Tibial artery (tissue), 4 donors: ENCODE results near the gene BAIAP2.

Experiments
- DNase-seq, 2 donors: peaks; one replicate each; pipeline ENCODE4 v3.0.0-alpha.2; 2019
- H3K27ac ChIP-seq, 2 donors: fragments of 200-600 bp; sonication (generic) in 1 of 2; 1 replicate in 1 of 2; 2 replicates in 1 of 2; pipeline ENCODE4 v1.5.1; 2018 to 2019; ENCODE audit warnings: mild to moderate bottlenecking in 1 of 2
- H3K27me3 ChIP-seq, 2 donors: fragments of 200-600 bp; sonication (generic) in 1 of 2; one replicate each; pipeline versions ENCODE4 v1.5.1 to v1.6.0; 2016 to 2019
- H3K36me3 ChIP-seq, 3 donors: fragments of 200-600 bp; sonication (generic) in 2 of 3; one replicate each; pipeline ENCODE4 v1.5.1; 2016 to 2019; ENCODE audit warnings: mild to moderate bottlenecking in 2 of 3
- H3K4me1 ChIP-seq, 4 donors: fragments of 200-600 bp; sonication (generic) in 2 of 4; 1 replicate in 3 of 4; 2 replicates in 1 of 4; pipeline ENCODE4 v1.5.1; 2016 to 2019
- H3K4me3 ChIP-seq, 2 donors: fragments of 200-600 bp; sonication (generic) in 1 of 2; 1 replicate in 1 of 2; 2 replicates in 1 of 2; pipeline ENCODE4 v1.5.1; 2018 to 2019; ENCODE audit warnings: mild to moderate bottlenecking in 2 of 2
- H3K9me3 ChIP-seq, 3 donors: fragments of 200-600 bp; sonication (generic) in 1 of 3; one replicate each; pipeline ENCODE4 v1.5.1; 2016 to 2019
- intact Hi-C: fragments of 100-400 bp; cut with DNase I; formaldehyde crosslinking; loops from one replicate; pipeline ENCODE4 v1.15.0; 2023; ENCODE audit warnings: low total_unique reads
- TF ChIP-seq, protein P1 (sequence below), 2 experiments: fragments of 200-600 bp in 1 of 2; fragments of 450-650 bp in 1 of 2; IDR thresholded peaks; one replicate each; pipeline ENCODE4 v1.5.1; 2017 to 2019; ENCODE audit warnings: antibody characterized with exemption in 2 of 2, mild to moderate bottlenecking in 1 of 2, moderate library complexity in 1 of 2

BAIAP2 gene

DNA sequence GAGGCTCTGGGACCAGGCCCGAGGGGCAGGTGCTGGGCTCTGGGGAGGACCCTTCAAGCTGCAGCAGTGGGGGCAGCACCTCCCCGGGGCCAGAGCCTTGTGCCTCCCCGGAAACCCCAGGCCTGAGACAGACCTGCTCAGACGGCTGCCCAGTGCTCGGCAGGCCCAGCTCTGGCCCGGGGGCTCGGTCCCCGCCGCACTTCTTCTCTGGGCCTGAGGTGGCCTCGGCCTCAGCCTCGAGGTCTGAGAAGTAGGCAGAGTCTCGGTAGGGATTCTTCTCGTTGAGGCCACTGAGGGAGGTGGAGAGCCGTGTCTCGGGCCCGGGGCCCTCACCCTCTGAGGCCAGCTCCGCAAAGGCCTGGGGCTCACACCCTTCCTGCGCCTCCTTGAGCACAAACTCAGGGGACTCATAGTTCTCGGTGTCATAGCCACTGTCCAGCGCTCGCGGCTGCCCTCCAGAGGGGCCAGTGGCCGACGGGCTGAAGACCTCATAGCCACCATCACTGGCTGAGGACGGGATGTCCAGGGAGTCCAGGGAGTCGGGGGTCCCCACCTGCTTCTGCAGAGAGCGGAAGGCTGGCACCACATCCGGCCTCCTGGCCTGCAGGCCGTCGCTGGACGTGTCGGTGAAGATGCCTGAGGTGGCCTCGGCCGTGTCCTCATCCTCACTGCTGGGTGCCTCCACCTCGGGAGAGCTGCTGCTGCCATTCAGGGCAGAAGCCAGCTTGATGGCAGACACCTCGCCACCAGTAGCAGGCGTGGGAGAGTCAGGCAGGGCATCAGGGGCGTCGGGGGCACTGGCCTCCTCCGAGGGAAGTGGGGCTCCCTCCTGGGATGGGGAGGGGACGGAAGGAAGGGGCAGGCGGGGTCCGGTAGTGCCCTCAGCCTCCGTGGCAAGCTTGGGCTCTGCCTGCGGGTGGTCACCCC is 86.0 kb downstream of the BAIAP2 start:
- H3K4me3 ChIP-seq, result no peak overlapping the region
- intact Hi-C loops, result loop anchor here (10.0 kb wide), 1 partner anchor 464 kb away; no protein-coding TSS in a partner anchor
- peaks cover 0 to 88% of the 10 kb centered on the region in 2 donors for H3K27me3 ChIP-seq
- TF ChIP-seq, protein P1, sequence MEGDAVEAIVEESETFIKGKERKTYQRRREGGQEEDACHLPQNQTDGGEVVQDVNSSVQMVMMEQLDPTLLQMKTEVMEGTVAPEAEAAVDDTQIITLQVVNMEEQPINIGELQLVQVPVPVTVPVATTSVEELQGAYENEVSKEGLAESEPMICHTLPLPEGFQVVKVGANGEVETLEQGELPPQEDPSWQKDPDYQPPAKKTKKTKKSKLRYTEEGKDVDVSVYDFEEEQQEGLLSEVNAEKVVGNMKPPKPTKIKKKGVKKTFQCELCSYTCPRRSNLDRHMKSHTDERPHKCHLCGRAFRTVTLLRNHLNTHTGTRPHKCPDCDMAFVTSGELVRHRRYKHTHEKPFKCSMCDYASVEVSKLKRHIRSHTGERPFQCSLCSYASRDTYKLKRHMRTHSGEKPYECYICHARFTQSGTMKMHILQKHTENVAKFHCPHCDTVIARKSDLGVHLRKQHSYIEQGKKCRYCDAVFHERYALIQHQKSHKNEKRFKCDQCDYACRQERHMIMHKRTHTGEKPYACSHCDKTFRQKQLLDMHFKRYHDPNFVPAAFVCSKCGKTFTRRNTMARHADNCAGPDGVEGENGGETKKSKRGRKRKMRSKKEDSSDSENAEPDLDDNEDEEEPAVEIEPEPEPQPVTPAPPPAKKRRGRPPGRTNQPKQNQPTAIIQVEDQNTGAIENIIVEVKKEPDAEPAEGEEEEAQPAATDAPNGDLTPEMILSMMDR (IDR thresholded peaks at IDR 0.05), result no peak
- no peaks in the 10 kb centered on the region for H3K9me3 ChIP-seq
- H3K36me3 ChIP-seq, result peaks cover 0 to 7% (median 6%) of the 10 kb centered on the region in 3 donors
- H3K27ac ChIP-seq, result no peak overlapping the region
- H3K4me1 ChIP-seq, result peaks cover 0 to 20% (median 8%) of the 10 kb centered on the region in 4 donors
- no peak for DNase-seq

DNA sequence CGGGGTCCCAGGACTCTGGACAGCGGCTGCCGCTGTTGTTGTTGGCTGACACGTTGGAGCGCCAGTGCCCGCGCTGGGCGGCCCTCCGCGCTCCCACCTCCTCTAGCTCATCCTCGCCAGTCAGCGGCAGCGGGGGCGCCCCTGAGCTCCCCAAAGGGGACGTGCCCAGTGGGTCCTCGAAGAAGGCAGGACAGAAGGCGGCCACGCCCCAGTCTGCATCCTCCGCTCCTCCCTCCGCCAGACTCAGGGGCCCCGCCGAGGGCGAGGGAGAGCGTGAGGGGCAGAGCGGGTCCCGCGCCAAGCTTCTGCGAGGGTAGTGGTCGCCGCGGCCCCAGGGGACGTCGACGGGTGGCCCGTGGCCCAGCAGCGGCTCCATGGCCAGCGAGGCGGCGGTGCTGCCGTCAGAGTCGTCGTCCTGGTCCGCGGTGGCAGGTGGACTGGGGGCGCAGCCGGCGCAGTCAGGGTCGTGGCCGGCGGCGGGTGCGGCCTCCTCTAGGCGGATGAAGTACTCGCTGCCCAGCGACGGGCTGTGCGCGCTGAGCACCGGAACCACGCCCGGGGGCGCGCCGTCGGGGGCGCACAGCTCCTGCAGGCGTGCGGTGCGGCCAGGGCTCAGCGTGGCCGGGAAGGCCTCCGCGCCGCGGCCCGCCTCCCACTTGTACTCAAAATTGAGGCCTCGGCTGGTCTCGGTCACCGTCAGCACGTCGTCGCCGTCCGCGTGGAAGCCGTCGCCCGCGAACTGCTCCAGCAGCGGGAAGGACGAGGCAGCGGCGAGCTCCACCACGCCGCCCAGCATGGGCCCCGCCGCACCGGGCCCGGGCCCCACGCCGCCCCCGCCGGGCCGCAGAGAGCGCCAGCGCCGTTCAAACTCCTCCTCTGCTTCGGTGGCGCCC is 87.1 kb downstream of the BAIAP2 start:
- Histone ChIP-seq H3K4me1 (peaks cover 0 to 15% (median 8%) of the 10 kb centered on the region in 4 donors), H3K36me3 (no peaks in the 10 kb centered on the region), H3K4me3 (no peak overlapping the region), H3K27me3 (peaks cover 0 to 84% of the 10 kb centered on the region in 2 donors), H3K9me3 (no peaks in the 10 kb centered on the region), H3K27ac (no peak overlapping the region)
- intact Hi-C loops, result loop anchor here (10.0 kb wide), 1 partner anchor 463 kb away; no protein-coding TSS in a partner anchor
- TF ChIP-seq, protein P1 (IDR thresholded peaks at IDR 0.05), result no peak
- DNase-seq, result no peak

DNA sequence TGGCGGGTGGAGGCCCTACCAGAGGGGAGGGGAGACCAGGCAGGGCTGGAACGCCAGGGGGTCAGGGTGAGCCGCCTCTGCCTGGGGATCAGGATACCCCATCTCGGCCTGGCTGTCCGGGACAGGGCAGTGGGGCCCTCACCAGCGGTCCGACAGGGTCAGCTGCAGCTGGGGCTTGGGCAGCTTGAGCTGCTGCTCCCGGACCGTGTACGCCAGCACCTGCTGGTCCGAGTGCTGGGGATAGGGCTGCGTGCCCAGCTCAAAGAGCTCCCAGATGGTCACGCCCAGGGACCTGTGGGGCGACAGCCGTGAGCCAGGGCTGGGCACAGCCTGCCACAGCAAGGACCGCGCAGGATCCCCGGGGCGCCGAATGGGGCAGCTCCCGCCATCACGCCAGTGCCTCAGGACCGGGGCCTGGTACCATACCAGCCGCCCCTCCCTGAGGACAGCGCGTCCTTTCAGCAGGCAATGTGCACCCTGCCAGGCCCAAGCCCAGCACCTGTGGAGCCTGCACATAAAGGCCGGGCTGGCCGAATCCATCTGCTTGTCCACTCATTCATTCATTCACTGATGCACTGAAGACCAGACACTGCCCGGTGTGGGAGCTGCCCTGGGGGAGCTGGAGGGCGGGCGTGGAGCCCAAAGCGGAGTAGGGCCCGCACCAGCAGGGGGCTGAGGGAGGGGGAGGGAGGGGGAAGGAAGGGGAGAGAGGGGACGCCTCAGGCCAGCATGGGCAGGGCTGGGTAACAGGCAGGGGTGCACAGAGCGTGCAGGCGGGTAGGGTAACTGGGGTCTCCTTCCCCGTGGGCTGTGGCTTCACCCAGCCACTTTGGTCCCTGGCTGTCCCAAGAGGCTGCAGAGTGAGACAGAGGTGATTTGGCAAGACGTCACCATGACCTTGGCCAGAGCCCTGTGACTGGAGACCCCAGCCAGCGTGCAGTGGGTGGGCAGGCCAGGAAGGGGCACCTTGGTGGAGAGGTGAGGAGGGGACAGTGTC is 88.4 kb downstream of the BAIAP2 start:
- Histone ChIP-seq H3K4me3 (no peak overlapping the region), H3K27me3 (peaks cover 0 to 76% of the 10 kb centered on the region in 2 donors), H3K9me3 (no peaks in the 10 kb centered on the region), H3K4me1 (peaks cover 0 to 14% (median 8%) of the 10 kb centered on the region in 4 donors), H3K36me3 (no peaks in the 10 kb centered on the region), H3K27ac (no peak overlapping the region)
- intact Hi-C loops, result loop anchor here (10.0 kb wide), 1 partner anchor 461 kb away; no protein-coding TSS in a partner anchor
- DNase-seq, result no peak
- TF ChIP-seq, protein P1 (IDR thresholded peaks at IDR 0.05), result no peak

DNA sequence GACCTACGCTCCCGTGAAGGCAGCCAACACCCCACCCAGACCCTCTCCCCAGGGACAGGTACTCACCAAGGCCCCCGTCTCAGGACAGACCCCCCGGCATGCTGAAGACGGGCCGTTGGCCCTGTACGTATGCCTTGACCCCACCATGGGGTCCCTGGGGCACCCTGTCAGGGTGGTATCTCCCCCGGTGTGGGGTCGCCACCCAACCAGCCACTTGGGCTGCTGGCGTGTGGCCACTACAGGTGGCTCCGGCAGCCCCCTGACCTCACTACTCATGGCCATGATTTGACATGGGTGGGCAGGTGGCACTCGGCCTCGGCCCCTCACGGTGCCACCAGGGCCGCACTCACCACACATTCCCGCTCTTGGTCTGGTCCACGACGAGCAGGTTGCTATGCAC is 89.4 kb downstream of the BAIAP2 start:
- no peak overlapping the region for H3K4me3 ChIP-seq
- intact Hi-C loops, result loop anchor here (10.0 kb wide), 1 partner anchor 460 kb away; no protein-coding TSS in a partner anchor
- no peaks in the 10 kb centered on the region for H3K9me3 ChIP-seq
- H3K36me3 ChIP-seq, result no peaks in the 10 kb centered on the region
- no peak for DNase-seq
- peaks cover 0 to 4% (median 3%) of the 10 kb centered on the region in 4 donors for H3K4me1 ChIP-seq
- H3K27ac ChIP-seq, result no peak overlapping the region
- TF ChIP-seq, protein P1 (IDR thresholded peaks at IDR 0.05), result no peak
- peaks cover 0 to 65% of the 10 kb centered on the region in 2 donors for H3K27me3 ChIP-seq
